ENCODE data around the gene MYCBP2. TPM values are rescaled to one million over a fixed set of nuclear protein-coding genes. Genes with fewer than 3 reads are reported as not detected.

MYCBP2 gene
- total and polyA plus RNA-seq, 2 donors (not counting 1 experiment from before 2014, with no cell fraction given): 32.5 to 95.9 TPM

DNA sequence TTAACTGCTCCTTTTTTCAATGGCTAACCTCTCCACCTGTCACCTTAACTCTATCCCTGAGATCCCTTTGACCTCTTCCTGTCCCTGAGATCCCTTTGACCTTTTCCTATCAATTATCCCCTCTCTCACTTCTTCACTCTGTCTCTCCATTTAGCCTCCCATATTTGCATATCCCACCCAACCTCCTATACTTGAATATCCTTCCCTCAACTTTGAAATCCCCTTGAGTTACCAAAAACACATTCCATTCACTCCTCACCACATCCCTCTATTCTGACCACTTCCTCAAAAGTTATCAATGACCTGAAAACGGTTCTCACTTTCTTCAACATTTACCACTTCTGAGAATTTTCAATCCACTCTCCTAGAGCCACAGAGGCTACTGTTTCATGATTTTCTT lies 3.0 kb downstream of the MYCBP2 start:
- peaks cover 73% of the 10 kb centered on the region for H3K79me2 ChIP-seq (ENCODE audit: control insufficient read depth, insufficient read depth, low read length)
- H3K9me3 ChIP-seq (ENCODE audit: control insufficient read depth, insufficient read depth, low read depth, low read length): no peaks in the 10 kb centered on the region
- H3K36me3 ChIP-seq (ENCODE audit: control insufficient read depth, insufficient read depth, low read length): no peaks in the 10 kb centered on the region
- no peak overlapping the region for H2AFZ ChIP-seq (ENCODE audit: low read length)
- H3K27me3 ChIP-seq (ENCODE audit: control insufficient read depth, insufficient read depth, low read length): no peaks in the 10 kb centered on the region
- TF ChIP-seq, protein P1, sequence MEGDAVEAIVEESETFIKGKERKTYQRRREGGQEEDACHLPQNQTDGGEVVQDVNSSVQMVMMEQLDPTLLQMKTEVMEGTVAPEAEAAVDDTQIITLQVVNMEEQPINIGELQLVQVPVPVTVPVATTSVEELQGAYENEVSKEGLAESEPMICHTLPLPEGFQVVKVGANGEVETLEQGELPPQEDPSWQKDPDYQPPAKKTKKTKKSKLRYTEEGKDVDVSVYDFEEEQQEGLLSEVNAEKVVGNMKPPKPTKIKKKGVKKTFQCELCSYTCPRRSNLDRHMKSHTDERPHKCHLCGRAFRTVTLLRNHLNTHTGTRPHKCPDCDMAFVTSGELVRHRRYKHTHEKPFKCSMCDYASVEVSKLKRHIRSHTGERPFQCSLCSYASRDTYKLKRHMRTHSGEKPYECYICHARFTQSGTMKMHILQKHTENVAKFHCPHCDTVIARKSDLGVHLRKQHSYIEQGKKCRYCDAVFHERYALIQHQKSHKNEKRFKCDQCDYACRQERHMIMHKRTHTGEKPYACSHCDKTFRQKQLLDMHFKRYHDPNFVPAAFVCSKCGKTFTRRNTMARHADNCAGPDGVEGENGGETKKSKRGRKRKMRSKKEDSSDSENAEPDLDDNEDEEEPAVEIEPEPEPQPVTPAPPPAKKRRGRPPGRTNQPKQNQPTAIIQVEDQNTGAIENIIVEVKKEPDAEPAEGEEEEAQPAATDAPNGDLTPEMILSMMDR (conservative IDR thresholded peaks at IDR 0.05 in 1 of 2, IDR thresholded peaks at IDR 0.05 in 1 of 2; ENCODE audit: low read depth in 1 of 2, low read length in 2 of 2): no peak
- TF ChIP-seq EZH2 (IDR thresholded peaks at IDR 0.05; ENCODE audit: low read length, missing control alignments): no peak
- H4K20me1 ChIP-seq (ENCODE audit: control insufficient read depth, extremely low read depth, insufficient read depth, low read length): no peaks in the 10 kb centered on the region
- H3K9ac ChIP-seq (ENCODE audit: insufficient read depth, low read length): no peak overlapping the region
- peaks cover 6% of the 10 kb centered on the region for H3K4me1 ChIP-seq (ENCODE audit: control insufficient read depth, extremely low read depth, insufficient read depth, low read length)
- DNase-seq (ENCODE audit: low read depth in 2 of 2): peak in 1 of 2 donors; percentile 11
- H3K4me2 ChIP-seq (ENCODE audit: extremely low read depth, insufficient read depth, low read length): peak overlapping the region; percentile 73
- H3K4me3 ChIP-seq (replicated peaks in 1 of 4; ENCODE audit: control extremely low read depth in 1 of 4, insufficient read depth in 1 of 4, low read depth in 3 of 4, low read length in 4 of 4): no peak overlapping the region
- H3K27ac ChIP-seq (ENCODE audit: insufficient read depth, low read length): no peak overlapping the region

DNA sequence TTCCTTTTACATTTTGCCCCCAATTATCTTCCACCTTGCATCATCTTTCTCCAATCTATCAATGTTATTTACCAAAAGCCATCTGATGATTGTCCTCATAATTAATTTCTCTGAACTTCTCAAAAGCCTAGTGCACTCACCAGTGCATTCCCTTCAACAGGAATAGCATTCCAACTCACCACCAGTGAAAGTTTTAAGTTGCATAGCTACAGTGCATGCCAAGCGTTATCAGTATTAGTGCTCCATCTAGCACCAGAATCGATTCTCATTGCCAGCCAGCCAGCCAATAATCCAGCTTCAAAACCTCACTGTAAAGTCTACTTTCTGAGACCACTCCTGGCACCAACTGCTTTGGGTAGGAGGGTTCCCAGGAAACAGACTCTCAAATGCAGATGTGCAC lies 7.4 kb downstream of the MYCBP2 start:
- Histone ChIP-seq H3K9ac (ENCODE audit: insufficient read depth, low read length) (no peak overlapping the region), H2AFZ (ENCODE audit: low read length) (no peak overlapping the region), H3K4me3 (replicated peaks in 1 of 4; ENCODE audit: control extremely low read depth in 1 of 4, insufficient read depth in 1 of 4, low read depth in 3 of 4, low read length in 4 of 4) (no peak overlapping the region), H3K79me2 (ENCODE audit: control insufficient read depth, insufficient read depth, low read length) (peaks cover 74% of the 10 kb centered on the region), H3K36me3 (ENCODE audit: control insufficient read depth, insufficient read depth, low read length) (no peaks in the 10 kb centered on the region), H3K9me3 (ENCODE audit: control insufficient read depth, insufficient read depth, low read depth, low read length) (no peaks in the 10 kb centered on the region), H3K27ac (ENCODE audit: insufficient read depth, low read length) (no peak overlapping the region), H4K20me1 (ENCODE audit: control insufficient read depth, extremely low read depth, insufficient read depth, low read length) (no peaks in the 10 kb centered on the region), H3K4me1 (ENCODE audit: control insufficient read depth, extremely low read depth, insufficient read depth, low read length) (no peaks in the 10 kb centered on the region), H3K4me2 (ENCODE audit: extremely low read depth, insufficient read depth, low read length) (no peak overlapping the region), H3K27me3 (ENCODE audit: control insufficient read depth, insufficient read depth, low read length) (no peaks in the 10 kb centered on the region)
- TF ChIP-seq EZH2 (IDR thresholded peaks at IDR 0.05; ENCODE audit: low read length, missing control alignments): no peak
- TF ChIP-seq, protein P1 (conservative IDR thresholded peaks at IDR 0.05 in 1 of 2, IDR thresholded peaks at IDR 0.05 in 1 of 2; ENCODE audit: low read depth in 1 of 2, low read length in 2 of 2): no peak
- DNase-seq (ENCODE audit: low read depth in 2 of 2): peak in 1 of 2 donors; percentile 10

DNA sequence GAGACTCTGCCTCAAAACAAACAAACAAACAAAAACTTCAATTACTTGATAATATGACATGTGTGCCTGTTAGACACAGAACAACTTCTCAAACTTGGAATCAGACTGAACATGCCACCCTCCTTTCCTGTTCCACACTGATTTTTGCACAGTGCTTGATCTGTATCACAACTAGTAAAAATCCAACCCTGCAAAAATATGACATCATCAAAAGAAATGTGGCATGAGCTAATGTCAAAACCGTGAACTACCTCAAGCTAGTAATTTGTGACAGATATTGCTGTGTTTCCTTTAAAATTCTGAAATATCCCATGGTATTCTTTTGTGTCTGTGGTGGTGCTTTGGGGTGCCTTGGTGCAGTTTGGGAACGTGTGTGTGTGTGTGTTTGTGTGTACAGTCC lies 8.2 kb downstream of the MYCBP2 start:
- no peak overlapping the region for H3K4me3 ChIP-seq (replicated peaks in 1 of 4; ENCODE audit: control extremely low read depth in 1 of 4, insufficient read depth in 1 of 4, low read depth in 3 of 4, low read length in 4 of 4)
- H3K27me3 ChIP-seq (ENCODE audit: control insufficient read depth, insufficient read depth, low read length): no peaks in the 10 kb centered on the region
- no peak overlapping the region for H3K4me2 ChIP-seq (ENCODE audit: extremely low read depth, insufficient read depth, low read length)
- no peaks in the 10 kb centered on the region for H3K9me3 ChIP-seq (ENCODE audit: control insufficient read depth, insufficient read depth, low read depth, low read length)
- H2AFZ ChIP-seq (ENCODE audit: low read length): no peak overlapping the region
- no peak overlapping the region for H3K9ac ChIP-seq (ENCODE audit: insufficient read depth, low read length)
- TF ChIP-seq, protein P1 (conservative IDR thresholded peaks at IDR 0.05 in 1 of 2, IDR thresholded peaks at IDR 0.05 in 1 of 2; ENCODE audit: low read depth in 1 of 2, low read length in 2 of 2): no peak
- TF ChIP-seq EZH2 (IDR thresholded peaks at IDR 0.05; ENCODE audit: low read length, missing control alignments): no peak
- no peaks in the 10 kb centered on the region for H3K36me3 ChIP-seq (ENCODE audit: control insufficient read depth, insufficient read depth, low read length)
- H4K20me1 ChIP-seq (ENCODE audit: control insufficient read depth, extremely low read depth, insufficient read depth, low read length): peaks cover under 1% of the 10 kb centered on the region
- peaks cover 72% of the 10 kb centered on the region for H3K79me2 ChIP-seq (ENCODE audit: control insufficient read depth, insufficient read depth, low read length)
- no peaks in the 10 kb centered on the region for H3K4me1 ChIP-seq (ENCODE audit: control insufficient read depth, extremely low read depth, insufficient read depth, low read length)
- DNase-seq (ENCODE audit: low read depth in 2 of 2): no peak
- H3K27ac ChIP-seq (ENCODE audit: insufficient read depth, low read length): no peak overlapping the region

All from fibroblast of lung (primary cell).